Ovary (tissue), 3 donors: ENCODE results near the gene ZNF148.

Source experiments
- EP300 ChIP-seq: sonication (generic); formaldehyde crosslinking; IDR thresholded peaks from one replicate; pipeline ENCODE4 v1.6.1; 2017; ENCODE audit warnings: antibody characterized with exemption
- POLR2A ChIP-seq: fragments of 450-650 bp; IDR thresholded peaks from one replicate; pipeline ENCODE4 v1.6.1; 2017; ENCODE audit warnings: antibody characterized with exemption, mild to moderate bottlenecking, moderate library complexity
- TF ChIP-seq, protein P1 (sequence below), 3 donors: fragments of 450-650 bp in 2 of 3; fragments of 200-600 bp in 1 of 3; IDR thresholded peaks; one replicate each; pipeline versions ENCODE4 v1.5.1 to v1.8.0; 2016 to 2022; ENCODE audit warnings: antibody characterized with exemption in 3 of 3, mild to moderate bottlenecking in 1 of 3
- donor health status: DM: no; HTN: no; CAD: no.

DNA sequence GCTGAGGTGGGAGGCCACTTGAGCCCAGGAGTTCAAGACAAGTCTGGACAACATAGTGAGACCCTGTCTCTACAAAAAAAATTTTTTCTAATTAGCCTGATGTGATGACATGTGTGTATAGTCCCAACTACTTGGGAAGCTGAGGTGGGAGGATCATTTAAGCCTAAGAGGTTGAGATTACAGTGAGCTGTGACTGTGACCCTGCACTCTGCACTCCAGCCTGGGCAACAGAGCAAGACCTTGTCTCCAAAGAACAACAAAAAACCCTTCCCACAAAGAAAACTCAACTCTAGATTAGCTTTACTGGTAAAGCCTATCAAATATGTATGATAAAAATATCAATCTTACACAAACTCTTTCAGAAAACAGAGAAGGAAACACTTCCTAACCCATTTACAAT lies 68.5 kb downstream of the ZNF148 start:
- TF ChIP-seq, protein P1, sequence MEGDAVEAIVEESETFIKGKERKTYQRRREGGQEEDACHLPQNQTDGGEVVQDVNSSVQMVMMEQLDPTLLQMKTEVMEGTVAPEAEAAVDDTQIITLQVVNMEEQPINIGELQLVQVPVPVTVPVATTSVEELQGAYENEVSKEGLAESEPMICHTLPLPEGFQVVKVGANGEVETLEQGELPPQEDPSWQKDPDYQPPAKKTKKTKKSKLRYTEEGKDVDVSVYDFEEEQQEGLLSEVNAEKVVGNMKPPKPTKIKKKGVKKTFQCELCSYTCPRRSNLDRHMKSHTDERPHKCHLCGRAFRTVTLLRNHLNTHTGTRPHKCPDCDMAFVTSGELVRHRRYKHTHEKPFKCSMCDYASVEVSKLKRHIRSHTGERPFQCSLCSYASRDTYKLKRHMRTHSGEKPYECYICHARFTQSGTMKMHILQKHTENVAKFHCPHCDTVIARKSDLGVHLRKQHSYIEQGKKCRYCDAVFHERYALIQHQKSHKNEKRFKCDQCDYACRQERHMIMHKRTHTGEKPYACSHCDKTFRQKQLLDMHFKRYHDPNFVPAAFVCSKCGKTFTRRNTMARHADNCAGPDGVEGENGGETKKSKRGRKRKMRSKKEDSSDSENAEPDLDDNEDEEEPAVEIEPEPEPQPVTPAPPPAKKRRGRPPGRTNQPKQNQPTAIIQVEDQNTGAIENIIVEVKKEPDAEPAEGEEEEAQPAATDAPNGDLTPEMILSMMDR (IDR thresholded peaks at IDR 0.05) = no peak
- TF ChIP-seq POLR2A (no peak), EP300 (no peak)
